ENCODE results near the gene RAB3GAP1. TPM values are rescaled to one million over a fixed set of nuclear protein-coding genes. Genes with fewer than 3 reads are reported as not detected.

The RAB3GAP1 gene
- total RNA-seq, 1 experiment from 2014 or later = 32.0 TPM

DNA sequence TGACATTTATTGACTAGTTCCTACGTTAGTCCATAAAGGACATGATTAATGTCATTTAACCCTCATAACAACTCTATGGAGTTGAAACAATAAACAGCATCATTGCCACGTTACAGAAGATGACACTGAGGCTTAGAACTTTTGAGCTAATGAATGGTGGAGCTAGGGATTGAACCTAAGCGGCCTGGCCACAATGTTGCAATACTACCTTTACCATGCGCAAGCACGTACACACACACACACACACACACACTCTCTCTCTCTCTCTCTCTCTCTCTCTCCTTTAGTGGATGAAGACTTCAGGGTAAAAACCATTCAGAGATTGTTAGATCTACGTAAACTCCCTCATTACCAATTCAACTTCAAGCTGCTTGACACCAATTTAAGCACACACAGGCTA, 4.0 kb upstream of the RAB3GAP1 start:
- H4K20me1 ChIP-seq (ENCODE audit: control insufficient read depth, insufficient read depth, insufficient read length) = no peaks in the 10 kb centered on the region
- H3K4ac ChIP-seq (ENCODE audit: low read depth, low read length) = no peak overlapping the region
- no peak overlapping the region for H3K27ac ChIP-seq (ENCODE audit: insufficient read length, low read depth, low read length)
- H2BK15ac ChIP-seq (ENCODE audit: low read depth, low read length) = no peak overlapping the region
- no peaks in the 10 kb centered on the region for H3K9me3 Mint-ChIP-seq
- peaks cover 4% of the 10 kb centered on the region; the same call in 1 of the 2 replicates for H3K79me2 ChIP-seq (ENCODE audit: insufficient read depth, low read length)
- no peak overlapping the region for H3K23ac ChIP-seq (ENCODE audit: insufficient read length, low read depth, low read length)
- H3K9ac ChIP-seq (ENCODE audit: extremely low read depth, insufficient read length, low read length) = no peak overlapping the region
- no CpG with 5 or more reads among the region's 6 CpGs for WGBS (ENCODE audit: extremely low coverage, insufficient read length, low lambda C conversion rate)
- H3K4me3 Mint-ChIP-seq = no peak overlapping the region
- H3K14ac ChIP-seq (ENCODE audit: insufficient read depth, low read length) = no peak overlapping the region
- no peak overlapping the region for H3K27ac Mint-ChIP-seq
- peaks cover 4% of the 10 kb centered on the region for H3K23me2 ChIP-seq (ENCODE audit: insufficient read length, low read depth, low read length, poor library complexity, severe bottlenecking)
- no peak overlapping the region for H2AFZ ChIP-seq (ENCODE audit: low read length)
- H4K8ac ChIP-seq (replicated peaks; ENCODE audit: insufficient read length, low read depth, low read length) = no peak overlapping the region
- no peaks in the 10 kb centered on the region for H3K27me3 Mint-ChIP-seq (ENCODE audit: low read depth)
- DNase-seq = no peak
- H3T11ph ChIP-seq (ENCODE audit: low read length) = no peak overlapping the region
- H2BK120ac ChIP-seq (ENCODE audit: low read depth, low read length, poor library complexity, severe bottlenecking) = no peak overlapping the region
- H3K36me3 Mint-ChIP-seq (ENCODE audit: insufficient read depth in 1 of 3, low read depth in 3 of 3) = no peaks in the 10 kb centered on the region
- no peak overlapping the region for H2BK20ac ChIP-seq (ENCODE audit: low read depth, low read length, poor library complexity, severe bottlenecking)
- TF ChIP-seq, protein P1, sequence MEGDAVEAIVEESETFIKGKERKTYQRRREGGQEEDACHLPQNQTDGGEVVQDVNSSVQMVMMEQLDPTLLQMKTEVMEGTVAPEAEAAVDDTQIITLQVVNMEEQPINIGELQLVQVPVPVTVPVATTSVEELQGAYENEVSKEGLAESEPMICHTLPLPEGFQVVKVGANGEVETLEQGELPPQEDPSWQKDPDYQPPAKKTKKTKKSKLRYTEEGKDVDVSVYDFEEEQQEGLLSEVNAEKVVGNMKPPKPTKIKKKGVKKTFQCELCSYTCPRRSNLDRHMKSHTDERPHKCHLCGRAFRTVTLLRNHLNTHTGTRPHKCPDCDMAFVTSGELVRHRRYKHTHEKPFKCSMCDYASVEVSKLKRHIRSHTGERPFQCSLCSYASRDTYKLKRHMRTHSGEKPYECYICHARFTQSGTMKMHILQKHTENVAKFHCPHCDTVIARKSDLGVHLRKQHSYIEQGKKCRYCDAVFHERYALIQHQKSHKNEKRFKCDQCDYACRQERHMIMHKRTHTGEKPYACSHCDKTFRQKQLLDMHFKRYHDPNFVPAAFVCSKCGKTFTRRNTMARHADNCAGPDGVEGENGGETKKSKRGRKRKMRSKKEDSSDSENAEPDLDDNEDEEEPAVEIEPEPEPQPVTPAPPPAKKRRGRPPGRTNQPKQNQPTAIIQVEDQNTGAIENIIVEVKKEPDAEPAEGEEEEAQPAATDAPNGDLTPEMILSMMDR (conservative IDR thresholded peaks at IDR 0.05) = no peak
- H4K5ac ChIP-seq (ENCODE audit: insufficient read length, low read depth, low read length) = no peak overlapping the region
- H2AK5ac ChIP-seq (ENCODE audit: insufficient read length, low read length) = no peak overlapping the region
- H3K9me3 ChIP-seq (ENCODE audit: control insufficient read depth, low read depth, low read length) = no peaks in the 10 kb centered on the region
- H3K4me1 Mint-ChIP-seq = peaks cover 5% of the 10 kb centered on the region in 2 experiments
- H3K4me2 ChIP-seq (ENCODE audit: insufficient read depth, insufficient read length, low read length) = no peak overlapping the region
- H3K18ac ChIP-seq (ENCODE audit: insufficient read length, low read depth, low read length) = no peak overlapping the region
- H3K56ac ChIP-seq (ENCODE audit: insufficient read length, low read depth, low read length) = no peak overlapping the region
- peaks cover 4% of the 10 kb centered on the region for H3K79me1 ChIP-seq (ENCODE audit: insufficient read depth, low read depth, low read length, poor library complexity, severe bottlenecking)
- H3K4me1 ChIP-seq (ENCODE audit: insufficient read depth, low read length) = no peaks in the 10 kb centered on the region
- no peak overlapping the region for H4K91ac ChIP-seq (ENCODE audit: insufficient read length, low read depth, low read length)
- no peaks in the 10 kb centered on the region for H3K27me3 ChIP-seq (ENCODE audit: insufficient read depth, low read length)
- H2BK12ac ChIP-seq (ENCODE audit: insufficient read length, low read depth, low read length) = no peak overlapping the region
- H2BK5ac ChIP-seq (ENCODE audit: insufficient read length, low read length) = no peak overlapping the region

Measured in H9 (cell line).